HG02981 (cell line): Measurements from ENCODE around the gene ZDHHC19.
"Not testable (repeated sequence)": the region's sequence is repeated elsewhere in the genome, so short reads cannot be mapped to it uniquely, and the experiment has no call there.

Experiments used
- ATAC-seq: cut with Tn5 transposase; IDR thresholded peaks from one replicate; pipeline ENCODE4 v1.9.1; 2021; ENCODE audit warnings: mild to moderate bottlenecking, moderate library complexity; ENCODE audit not compliant: unreplicated experiment

Gene ZDHHC19

GRCh38 chr3:196205442-196206205, 5.6 kb downstream of the ZDHHC19 start:
- ATAC-seq, result not testable (repeated sequence)

GRCh38 chr3:196203846-196204245, 7.4 kb downstream of the ZDHHC19 start:
- no peak for ATAC-seq

- no peak for ATAC-seq
These were observed 8.7 kb downstream of the ZDHHC19 start for GRCh38 chr3:196202516-196202970.

- no peak for ATAC-seq
These were observed 12.1 kb downstream of the ZDHHC19 start for GRCh38 chr3:196198771-196199753.

GRCh38 chr3:196198081-196198675, 13.0 kb downstream of the ZDHHC19 start:
- ATAC-seq, result no peak

GRCh38 chr3:196197524-196197923, 13.7 kb downstream of the ZDHHC19 start:
- no peak for ATAC-seq

- ATAC-seq, result no peak
These were observed 15.4 kb downstream of the ZDHHC19 start for GRCh38 chr3:196195664-196196265.

- no peak for ATAC-seq
These were observed 16.7 kb downstream of the ZDHHC19 start for GRCh38 chr3:196194542-196194915.

- ATAC-seq, result no peak
These were observed 17.3 kb downstream of the ZDHHC19 start for GRCh38 chr3:196193736-196194541.

- ATAC-seq, result no peak
These were observed 18.0 kb downstream of the ZDHHC19 start for GRCh38 chr3:196193133-196193735.

GRCh38 chr3:196192524-196193051, 18.6 kb downstream of the ZDHHC19 start:
- ATAC-seq, result no peak

- ATAC-seq, result peak; percentile 32
These were observed 19.1 kb downstream of the ZDHHC19 start for GRCh38 chr3:196192036-196192523.

- no peak for ATAC-seq
These were observed 21.4 kb downstream of the ZDHHC19 start for GRCh38 chr3:196189566-196190347.

- no peak for ATAC-seq
These were observed 24.3 kb downstream of the ZDHHC19 start for GRCh38 chr3:196186651-196187573.

- no peak for ATAC-seq
These were observed 26.3 kb downstream of the ZDHHC19 start for GRCh38 chr3:196184881-196185280.

- ATAC-seq, result not testable (repeated sequence)
These were observed 27.1 kb downstream of the ZDHHC19 start for GRCh38 chr3:196184169-196184432.

GRCh38 chr3:196181127-196181546, 30.1 kb downstream of the ZDHHC19 start:
- no peak for ATAC-seq

- no peak for ATAC-seq
These were observed 30.9 kb downstream of the ZDHHC19 start for GRCh38 chr3:196180346-196180745.
